Neural crest cell (in vitro differentiated cells): Measurements from ENCODE around the gene GLIS1. TPM values are rescaled to one million over a fixed set of nuclear protein-coding genes. Genes with fewer than 3 reads are reported as not detected.

ENCODE experiments used
- DNase-seq: peaks from one replicate; pipeline ENCODE4 v3.0.0; 2021; ENCODE audit warnings: low read depth, mixed read lengths, low spot score
- H3K27ac Mint-ChIP-seq: one replicate; pipeline ENCODE4 v1.8.0; 2021; ENCODE audit warnings: mild to moderate bottlenecking, mixed read lengths; ENCODE audit not compliant: unreplicated experiment
- H3K27me3 Mint-ChIP-seq: 2 replicates; pipeline ENCODE4 v1.8.0; 2021; ENCODE audit warnings: low read depth, mild to moderate bottlenecking, mixed read lengths
- H3K36me3 Mint-ChIP-seq: 2 replicates; pipeline ENCODE4 v1.8.0; 2021; ENCODE audit warnings: low read depth, mild to moderate bottlenecking, mixed read lengths
- H3K4me1 Mint-ChIP-seq: 2 replicates; pipeline ENCODE4 v1.8.0; 2021; ENCODE audit warnings: mixed read lengths
- H3K4me3 Mint-ChIP-seq: one replicate; pipeline ENCODE4 v1.8.0; 2021; ENCODE audit warnings: mild to moderate bottlenecking, mixed read lengths
- H3K9me3 Mint-ChIP-seq: 2 replicates; pipeline ENCODE4 v1.8.0; 2021; ENCODE audit warnings: mixed read lengths
- CTCF ChIP-seq: fragments of 200-600 bp; sonication (generic); conservative IDR thresholded peaks from 2 replicates; pipeline ENCODE4 v1.5.0; 2021; ENCODE audit warnings: antibody characterized with exemption, mild to moderate bottlenecking
- total RNA-seq: library from RNA; stranded (reverse); gene quantifications from 2 replicates; pipeline ENCODE4 v1.2.1, GENCODE V29; 2021

The GLIS1 gene
- total RNA-seq, 1 donor from 2014 or later = not detected

- peaks cover 73% of the 10 kb centered on the region for H3K27me3 Mint-ChIP-seq
- H3K27ac Mint-ChIP-seq = no peak overlapping the region
- no peaks in the 10 kb centered on the region for H3K36me3 Mint-ChIP-seq
- TF ChIP-seq CTCF = no peak
- no peaks in the 10 kb centered on the region for H3K4me1 Mint-ChIP-seq
- no peak for DNase-seq
- H3K9me3 Mint-ChIP-seq = no peaks in the 10 kb centered on the region
- H3K4me3 Mint-ChIP-seq = no peak overlapping the region
Measured at GRCh38 chr1:53733447-53733931, 5.5 kb downstream of the GLIS1 start.

- H3K4me1 Mint-ChIP-seq = no peaks in the 10 kb centered on the region
- DNase-seq = no peak
- H3K4me3 Mint-ChIP-seq = no peak overlapping the region
- H3K9me3 Mint-ChIP-seq = no peaks in the 10 kb centered on the region
- peaks cover 67% of the 10 kb centered on the region for H3K27me3 Mint-ChIP-seq
- H3K36me3 Mint-ChIP-seq = no peaks in the 10 kb centered on the region
- TF ChIP-seq CTCF = no peak
- no peak overlapping the region for H3K27ac Mint-ChIP-seq
Measured at GRCh38 chr1:53732912-53733317, 6.0 kb downstream of the GLIS1 start.

- no peaks in the 10 kb centered on the region for H3K9me3 Mint-ChIP-seq
- H3K36me3 Mint-ChIP-seq = no peaks in the 10 kb centered on the region
- TF ChIP-seq CTCF = no peak
- no peak overlapping the region for H3K27ac Mint-ChIP-seq
- no peak for DNase-seq
- no peak overlapping the region for H3K4me3 Mint-ChIP-seq
- no peaks in the 10 kb centered on the region for H3K4me1 Mint-ChIP-seq
- H3K27me3 Mint-ChIP-seq = peaks cover 64% of the 10 kb centered on the region
Measured at GRCh38 chr1:53732409-53732808, 6.6 kb downstream of the GLIS1 start.

GRCh38 chr1:53731779-53732305 is 7.1 kb downstream of the GLIS1 start:
- H3K27me3 Mint-ChIP-seq = peaks cover 58% of the 10 kb centered on the region
- H3K4me1 Mint-ChIP-seq = no peaks in the 10 kb centered on the region
- H3K9me3 Mint-ChIP-seq = no peaks in the 10 kb centered on the region

GRCh38 chr1:53731043-53731600 is 7.8 kb downstream of the GLIS1 start:
- Mint-ChIP-seq H3K9me3 (no peaks in the 10 kb centered on the region), H3K4me1 (no peaks in the 10 kb centered on the region), H3K36me3 (no peaks in the 10 kb centered on the region), H3K4me3 (no peak overlapping the region), H3K27ac (no peak overlapping the region), H3K27me3 (peaks cover 51% of the 10 kb centered on the region)
- TF ChIP-seq CTCF = no peak
- DNase-seq = no peak

More at GRCh38 chr1:53731779-53732305, 7.1 kb downstream of the GLIS1 start:
- DNase-seq = no peak
- no peak for TF ChIP-seq CTCF
- Mint-ChIP-seq H3K36me3 (no peaks in the 10 kb centered on the region), H3K4me3 (no peak overlapping the region), H3K27ac (no peak overlapping the region)
